CD4-positive, alpha-beta T cell treated with Interleukin-1 beta for 1 hour (primary cell): ENCODE data around the gene AMER1.

Experiments
- DNase-seq, 2 donors: peaks; one replicate each; pipeline ENCODE4 v3.0.0-alpha.2; 2020 to 2022

AMER1 gene

DNA sequence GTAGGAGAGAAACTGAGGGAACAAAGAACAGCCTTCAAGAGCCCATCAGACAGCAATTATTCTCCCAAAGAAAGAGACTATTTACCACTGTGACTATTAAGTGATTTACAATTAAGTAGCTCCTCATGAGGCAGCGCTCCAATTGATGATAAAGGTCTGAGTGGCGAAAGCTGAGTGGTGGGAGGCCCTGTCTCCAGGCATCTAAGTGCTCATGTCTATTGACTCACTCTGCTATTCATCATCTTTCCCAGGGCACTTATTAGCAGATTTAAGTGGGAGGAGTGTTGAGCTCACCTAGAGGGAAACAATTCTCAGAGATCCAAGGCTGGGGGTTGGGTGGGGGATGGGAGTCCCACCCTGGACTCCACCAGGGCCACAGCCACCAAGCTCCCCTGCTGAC, 23.3 kb downstream of the AMER1 start:
- DNase-seq: no peak

DNA sequence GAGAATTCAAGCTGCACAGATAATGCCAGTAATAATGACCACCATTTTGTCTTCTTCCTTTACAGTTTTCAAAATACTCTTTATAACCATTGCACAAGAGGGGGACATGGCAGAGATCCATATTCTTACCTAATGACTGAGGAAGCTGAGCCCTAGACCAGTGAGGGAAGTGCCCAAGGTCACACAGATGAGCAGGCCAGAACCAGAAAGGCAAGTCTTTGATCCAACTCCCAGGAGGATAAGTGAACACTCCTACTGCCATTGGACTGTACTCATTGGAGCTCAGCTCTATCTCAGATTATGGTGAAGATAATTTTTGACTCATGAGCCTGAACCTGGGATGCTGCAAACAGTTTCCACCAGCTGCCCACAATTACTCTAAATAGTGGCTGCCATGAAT, 28.6 kb downstream of the AMER1 start:
- no peak for DNase-seq

DNA sequence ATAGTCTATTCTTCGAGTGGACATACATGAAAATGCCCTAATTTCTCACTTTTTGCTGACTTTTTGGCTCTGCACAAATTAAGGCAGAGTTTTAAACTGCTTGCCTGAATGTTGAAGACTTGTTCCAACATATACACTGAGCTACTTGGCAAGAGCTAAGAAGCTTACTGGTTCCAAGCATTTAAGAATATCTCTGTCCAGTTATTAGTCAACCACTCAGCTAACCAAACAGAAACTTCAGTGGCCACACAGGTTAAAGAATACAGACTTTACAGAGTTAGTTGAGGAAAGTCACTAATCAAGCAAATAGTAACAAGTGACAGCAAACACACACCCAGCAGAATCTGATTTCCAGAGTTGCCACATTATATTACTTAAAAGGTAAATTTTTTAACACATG, 35.5 kb downstream of the AMER1 start:
- no peak for DNase-seq

DNA sequence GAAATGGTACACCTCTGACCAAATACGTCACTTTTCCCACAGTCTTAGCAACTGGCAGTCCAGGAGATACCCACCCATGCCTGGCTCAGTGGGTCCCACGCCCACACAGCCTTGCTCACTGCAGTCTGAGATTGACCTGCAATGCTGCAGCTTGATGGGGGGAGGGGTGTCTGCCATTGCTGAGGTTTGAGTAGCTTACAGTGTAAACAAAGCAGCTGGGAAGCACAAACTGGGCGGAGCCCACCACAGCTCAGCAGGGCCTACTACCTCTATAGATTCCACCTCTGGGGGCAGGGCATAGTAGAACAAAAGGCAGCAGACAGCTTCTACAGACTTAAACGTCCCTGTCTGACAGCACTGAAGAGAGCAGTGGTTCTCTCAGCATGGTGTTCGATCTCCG, 52.7 kb downstream of the AMER1 start:
- no peak for DNase-seq

DNA sequence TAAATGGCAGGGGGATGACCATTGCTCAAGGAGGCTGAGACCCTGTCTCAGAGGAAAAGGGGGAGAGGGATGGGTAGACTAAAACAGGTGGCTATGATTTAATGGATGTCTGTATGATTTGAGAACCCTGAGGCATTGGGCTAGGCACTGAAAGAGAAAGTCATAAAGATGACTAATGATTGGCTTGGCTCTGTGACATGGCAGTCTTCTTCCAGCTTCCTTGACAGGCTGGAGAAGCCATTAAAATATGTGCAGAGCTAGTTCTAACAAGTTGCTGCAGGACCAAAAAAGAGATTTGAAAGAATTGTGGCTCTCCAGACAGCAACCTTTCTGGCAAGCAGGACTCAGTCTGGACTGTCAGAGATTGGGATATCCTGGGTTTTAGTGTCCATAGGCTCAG, 53.6 kb downstream of the AMER1 start:
- no peak for DNase-seq

DNA sequence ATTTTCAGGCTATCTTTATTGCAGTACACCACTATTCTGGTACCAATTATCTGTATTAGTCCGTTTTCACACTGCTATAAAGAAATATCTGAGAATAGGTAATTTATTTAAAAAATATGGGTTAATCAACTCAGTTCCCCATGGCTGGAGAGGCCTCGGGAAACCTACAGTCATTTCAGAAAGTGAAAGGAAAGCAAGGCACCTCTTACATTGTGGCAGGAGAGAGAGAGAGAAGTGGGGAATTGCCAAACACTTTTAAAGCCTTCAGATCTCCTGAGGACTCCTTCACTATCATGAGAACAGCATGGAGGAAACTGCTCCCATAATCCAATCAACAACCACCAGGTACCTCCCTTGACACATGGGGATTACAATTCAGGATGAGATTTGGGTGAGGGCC, 54.7 kb downstream of the AMER1 start:
- DNase-seq: no peak
